GM12878 (cell line): ENCODE data around the gene VTA1. TPM values are rescaled to one million over a fixed set of nuclear protein-coding genes. Genes with fewer than 3 reads are reported as not detected.

Experiments
- ATAC-seq: fragments of 200-7000 bp; cut with Tn5 transposase; 3 replicates; pipeline ENCODE4 v1.9.1; 2020; ENCODE audit warnings: mild to moderate bottlenecking, moderate library complexity
- BruUV-seq: library from RNA; stranded (reverse); fragments of 400-500 nt; replicated peaks from 2 replicates; lab custom pipeline; 2021; lab: Mats Ljungman, UMichigan
- CTCF ChIA-PET: fragments of 300-600 bp; sonication (Branson Sonifier 250); formaldehyde crosslinking; extraction: SDS; loops from one replicate; lab custom pipeline; 2021; ENCODE audit warnings: inconsistent platforms; lab: Yijun Ruan, JAX
- POLR2A ChIA-PET: fragments of 350-600 bp; formaldehyde crosslinking; extraction: SDS; loops from one replicate; lab custom pipeline; 2021; ENCODE audit warnings: inconsistent platforms; lab: Charles Lee
- RAD21 ChIA-PET: fragments of 300-600 bp; sonication (Branson Sonifier 250); formaldehyde crosslinking; loops from one replicate; lab custom pipeline; 2023; ENCODE audit warnings: antibody characterized with exemption; ENCODE audit not compliant: unreplicated experiment; lab: Charles Lee
- SMC1A ChIA-PET: fragments of 300-600 bp; sonication (Branson Sonifier 250); formaldehyde crosslinking; loops from one replicate; lab custom pipeline; 2023; ENCODE audit not compliant: unreplicated experiment, uncharacterized antibody; lab: Charles Lee
- DNase-seq: peaks from one replicate; pipeline ENCODE4 v3.0.0-alpha.2; 2011; ENCODE audit warnings: low read depth, low spot score
- FAIRE-seq: peaks from 3 replicates; lab custom pipeline; 2011; peaks lifted over from hg19 to GRCh38; lab: Jason Lieb, UNC
- H2AFZ ChIP-seq: 2 replicates; pipeline ENCODE4 v1.6.0; 2011; ENCODE audit warnings: low read depth, low read length, control low read depth; ENCODE audit not compliant: control insufficient read depth
- H3K27ac ChIP-seq: 2 replicates; pipeline ENCODE4 v1.5.1; 2011; ENCODE audit warnings: control low read depth; ENCODE audit not compliant: control insufficient read depth, insufficient read depth
- H3K27me3 ChIP-seq, 2 experiments: replicated peaks in 1 of 2; 2 replicates each; pipeline versions ENCODE4 v1.6.0 to v1.6.1; 2011; ENCODE audit warnings: low read length in 1 of 2; ENCODE audit not compliant: control insufficient read depth in 2 of 2, insufficient read depth in 2 of 2
- H3K36me3 ChIP-seq, 2 experiments: 2 replicates each; pipeline ENCODE4 v1.5.1; 2011; ENCODE audit warnings: low read length in 1 of 2; ENCODE audit not compliant: control insufficient read depth in 2 of 2, insufficient read depth in 2 of 2
- H3K4me1 ChIP-seq: 2 replicates; pipeline ENCODE4 v1.6.1; 2011; ENCODE audit warnings: mild to moderate bottlenecking, low read length, moderate library complexity, mixed read lengths; ENCODE audit not compliant: control insufficient read depth, insufficient read depth
- H3K4me2 ChIP-seq: 2 replicates; pipeline ENCODE4 v1.6.0; 2011; ENCODE audit warnings: control low read depth; ENCODE audit not compliant: control insufficient read depth, insufficient read depth
- H3K4me3 ChIP-seq: fragments of 200-600 bp; sonication (generic); 2 replicates; pipeline ENCODE4 v1.5.1; 2016
- H3K79me2 ChIP-seq: 2 replicates; pipeline ENCODE4 v1.6.0; 2011; ENCODE audit warnings: low read length; ENCODE audit not compliant: control insufficient read depth, insufficient read depth
- H3K9ac ChIP-seq: 2 replicates; pipeline ENCODE4 v1.8.0; 2011; ENCODE audit warnings: low read length, control low read depth, mixed read lengths; ENCODE audit not compliant: control insufficient read depth, insufficient read depth
- H3K9me3 ChIP-seq: replicated peaks from 3 replicates; pipeline ENCODE4 v1.5.1; 2011; ENCODE audit warnings: mild to moderate bottlenecking, low read length; ENCODE audit not compliant: control insufficient read depth, insufficient read depth
- H4K20me1 ChIP-seq: 2 replicates; pipeline ENCODE4 v1.6.0; 2011; ENCODE audit not compliant: control insufficient read depth, insufficient read depth
- CBFB ChIP-seq: IDR thresholded peaks from 2 replicates; pipeline ENCODE4 v1.6.1; 2016; ENCODE audit warnings: antibody characterized with exemption, low read depth
- CBX5 ChIP-seq: sonication (generic); IDR thresholded peaks from 2 replicates; pipeline ENCODE4 v1.6.1; 2016; ENCODE audit warnings: low read depth, moderate library complexity, mild to moderate bottlenecking, inconsistent platforms
- CEBPB ChIP-seq, 2 experiments: fragments of 150-350 bp in 1 of 2; IDR thresholded peaks; 2 replicates each; pipeline ENCODE4 v1.6.1; 2012 to 2014; ENCODE audit warnings: low read depth in 2 of 2, low read length in 2 of 2, borderline replicate concordance in 1 of 2, inconsistent platforms in 1 of 2
- CHD1 ChIP-seq: IDR thresholded peaks from 2 replicates; pipeline ENCODE4 v1.6.1; 2012; ENCODE audit warnings: low read depth, low read length, improper control_type of control experiment
- ESRRA ChIP-seq: IDR thresholded peaks from 2 replicates; pipeline ENCODE4 v1.6.1; 2012; ENCODE audit warnings: mild to moderate bottlenecking, low read length, improper control_type of control experiment
- ETV6 ChIP-seq, 2 experiments: fragments of 450-650 bp in 1 of 2; IDR thresholded peaks in 1 of 2; conservative IDR thresholded peaks in 1 of 2; 2 replicates each; pipeline ENCODE4 v1.6.1; 2014; ENCODE audit warnings: antibody characterized with exemption in 1 of 2, borderline replicate concordance in 1 of 2, low read depth in 1 of 2, mild to moderate bottlenecking in 1 of 2, moderate library complexity in 1 of 2
- FOXM1 ChIP-seq: IDR thresholded peaks from 2 replicates; pipeline ENCODE4 v1.6.1; 2012; ENCODE audit warnings: low read depth, mild to moderate bottlenecking, inconsistent platforms, low read length, moderate library complexity
- NR2F1 ChIP-seq: fragments of 450-650 bp; conservative IDR thresholded peaks from 2 replicates; pipeline ENCODE4 v1.6.1; 2017; ENCODE audit warnings: mild to moderate bottlenecking
- PML ChIP-seq: IDR thresholded peaks from 2 replicates; pipeline ENCODE4 v1.6.1; 2012; ENCODE audit warnings: low read length, inconsistent platforms
- RCOR1 ChIP-seq: conservative IDR thresholded peaks from 2 replicates; pipeline ENCODE4 v1.6.1; 2012; ENCODE audit warnings: low read depth, low read length, improper control_type of control experiment
- RUNX3 ChIP-seq: IDR thresholded peaks from 2 replicates; pipeline ENCODE4 v1.6.1; 2012; ENCODE audit warnings: low read length, inconsistent platforms
- SIX5 ChIP-seq: IDR thresholded peaks from 2 replicates; pipeline ENCODE4 v1.6.1; 2011; ENCODE audit warnings: mild to moderate bottlenecking, low read depth, low read length, moderate library complexity; ENCODE audit not compliant: severe bottlenecking
- SMC3 ChIP-seq: IDR thresholded peaks from 2 replicates; pipeline ENCODE4 v1.6.1; 2011; ENCODE audit warnings: low read length, improper control_type of control experiment, borderline replicate concordance
- STAT3 ChIP-seq: IDR thresholded peaks from 2 replicates; pipeline ENCODE4 v1.6.1; 2011; ENCODE audit warnings: low read depth, low read length, improper control_type of control experiment
- SUZ12 ChIP-seq: fragments of 200-600 bp; sonication (generic); IDR thresholded peaks from one replicate; pipeline ENCODE4 v1.6.1; 2018; ENCODE audit warnings: antibody characterized with exemption, mild to moderate bottlenecking; ENCODE audit not compliant: unreplicated experiment
- ZBED1 ChIP-seq: IDR thresholded peaks from 2 replicates; pipeline ENCODE4 v1.6.1; 2016; ENCODE audit warnings: borderline replicate concordance
- ZSCAN29 ChIP-seq: fragments of 450-650 bp; IDR thresholded peaks from 2 replicates; pipeline ENCODE4 v1.6.1; 2017; ENCODE audit warnings: mild to moderate bottlenecking, moderate library complexity
- WGBS: methylation state at CpG from one replicate; pipeline ENCODE4 v1.1.6; 2016; ENCODE audit warnings: low lambda C conversion rate; ENCODE audit not compliant: insufficient replicate concordance, insufficient coverage; ENCODE audit errors: missing lambda C conversion rate; 5-methylcytosine and 5-hydroxymethylcytosine counted together
- in situ Hi-C: fragments of 300-500 bp; cut with MboI; formaldehyde crosslinking; loops from 9 replicates; pipeline ENCODE4 v1.14.3; 2018; ENCODE audit warnings: mixed read lengths
- intact Hi-C: fragments of 100-400 bp; cut with micrococcal nuclease; formaldehyde crosslinking; loops from one replicate; pipeline ENCODE4 v1.14.2; 2022; ENCODE audit not compliant: unreplicated experiment
- polyA plus RNA-seq, 11 experiments: library from polyadenylated mRNA; depleted of rRNA in 4 of 11; unstranded in 6 of 11; stranded (reverse) in 5 of 11; fragments of >200 nt; fragmentation: Nextera tagmentation in 4 of 11; fragmentation: Illumina TruSeq in 1 of 11; extraction: Ambion mirVana in 4 of 11; extraction: Trizol in 1 of 11; gene quantifications; 1 replicate in 1 of 11; 2 replicates in 10 of 11; pipeline versions ENCODE4 v1.2.1 to v1.2.3, GENCODE V29; 2011 to 2016; ENCODE audit warnings: inconsistent platforms in 2 of 11, missing spikeins in 2 of 11, low read depth in 1 of 11
- total RNA-seq, 4 experiments: library from RNA; depleted of rRNA in 3 of 4; stranded (reverse); fragments of >200 nt in 3 of 4; fragmentation: Illumina TruSeq in 1 of 4; extraction: Trizol in 1 of 4; gene quantifications; 2 replicates each; pipeline versions ENCODE4 v1.2.1 to v1.2.3, GENCODE V29; 2013 to 2021

VTA1 gene
- total and polyA plus RNA-seq, 10 of the 15 experiments (the other 5 are each of a cell fraction or from before 2014, with no cell fraction given) = 48.3 to 126 (median 90.7) TPM

GRCh38 chr6:142240179-142240578, 93.1 kb downstream of the VTA1 start:
- Histone ChIP-seq H3K9me3 (no peaks in the 10 kb centered on the region), H3K79me2 (no peaks in the 10 kb centered on the region), H3K36me3 (no peaks in the 10 kb centered on the region), H3K27me3 (no peaks in the 10 kb centered on the region; a peak in 1 of 4 replicates), H4K20me1 (no peaks in the 10 kb centered on the region), H3K4me3 (no peak overlapping the region), H3K4me1 (no peaks in the 10 kb centered on the region), H3K27ac (no peak overlapping the region), H3K4me2 (no peak overlapping the region), H2AFZ (no peak overlapping the region), H3K9ac (no peak overlapping the region)
- in situ Hi-C loops = no loop called here
- RAD21 ChIA-PET = no interaction called here
- no peak for FAIRE-seq
- CTCF ChIA-PET = no interaction called here
- intact Hi-C loops = no loop called here
- no peak for TF ChIP-seq SIX5
- TF ChIP-seq ZSCAN29 = no peak
- TF ChIP-seq NR2F1 = no peak
- no peak for TF ChIP-seq ZBED1
- TF ChIP-seq PML = no peak
- no peak for TF ChIP-seq ETV6 (conservative IDR thresholded peaks at IDR 0.05 in 1 of 2, IDR thresholded peaks at IDR 0.05 in 1 of 2; ENCODE audit: borderline replicate concordance in 1 of 2, low read depth in 1 of 2)
- no peak for TF ChIP-seq CEBPB (IDR thresholded peaks at IDR 0.05; ENCODE audit: borderline replicate concordance in 1 of 2, low read depth in 2 of 2, low read length in 2 of 2)
- no peak for TF ChIP-seq CBFB
- TF ChIP-seq ESRRA = no peak
- TF ChIP-seq STAT3 = no peak
- TF ChIP-seq RUNX3 = no peak
- TF ChIP-seq CBX5 = no peak
- no peak for TF ChIP-seq CHD1
- no peak for TF ChIP-seq FOXM1
- TF ChIP-seq RCOR1 = no peak
- TF ChIP-seq SUZ12 = no peak
- TF ChIP-seq SMC3 = no peak
- BruUV-seq = no TSS peak
- POLR2A ChIA-PET = no interaction called here
- no peak for ATAC-seq
- WGBS = 73% methylated on average over 4 of the region's 4 CpGs
- no peak for DNase-seq
- SMC1A ChIA-PET = no interaction called here
